Measurements from ENCODE around the gene FOXM1. TPM values are rescaled to one million over a fixed set of nuclear protein-coding genes. Genes with fewer than 3 reads are reported as not detected.
A peak's percentile ranks its signal among the peaks of the same experiment; 100 is the strongest.

FOXM1 gene
- total and polyA plus RNA-seq, 2 of the 13 experiments (the other 11 are each of a cell fraction or from before 2014, with no cell fraction given) = 17.1 to 25.9 TPM

DNA sequence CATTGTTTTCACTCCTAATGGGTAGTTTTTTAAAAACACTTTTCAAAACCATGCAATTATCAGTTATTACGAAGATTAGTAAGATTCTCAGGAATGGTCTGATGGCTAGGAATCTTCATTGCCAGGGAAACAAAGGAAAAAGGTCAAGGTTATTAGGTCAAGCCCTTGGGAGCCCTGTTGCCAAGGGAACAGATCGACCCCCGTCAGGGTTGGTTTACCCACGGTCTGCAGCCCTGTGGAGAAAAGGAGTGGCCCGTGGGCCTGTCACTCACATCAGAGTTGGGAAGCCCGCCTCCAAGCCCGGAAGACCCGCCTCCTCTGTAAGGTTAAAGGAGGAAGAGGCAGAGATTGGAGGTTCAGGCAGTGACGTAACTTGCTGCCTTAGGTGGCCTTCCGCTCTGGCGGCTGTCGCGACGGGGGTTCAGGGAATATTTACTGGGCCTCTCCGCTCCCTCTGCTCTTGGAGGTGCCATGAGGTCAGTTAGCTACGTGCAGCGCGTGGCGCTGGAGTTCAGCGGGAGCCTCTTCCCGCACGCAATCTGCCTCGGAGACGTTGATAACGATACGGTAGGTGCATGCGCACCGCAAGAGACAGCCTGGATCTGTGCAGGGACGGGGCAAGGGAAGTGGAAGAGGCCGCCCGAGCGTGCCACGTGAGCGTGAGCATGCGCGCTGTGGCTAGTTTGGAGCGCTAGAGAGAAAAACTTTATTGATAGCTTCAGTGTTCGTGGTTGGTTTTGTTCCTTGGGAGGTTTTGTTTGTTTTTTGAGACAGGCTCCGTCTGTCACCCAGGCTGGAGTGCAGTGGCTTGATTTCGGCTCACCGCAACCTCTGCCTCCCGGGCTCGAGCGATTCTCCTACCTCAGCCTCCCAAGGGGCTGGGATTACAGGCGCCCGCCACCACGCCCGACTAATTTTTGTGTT is 64.4 kb downstream of the FOXM1 start, which contains the start of gene ITFG2 (continued):
- peak; percentile 82; the same call in 1 of the 2 replicates for TF ChIP-seq HMGXB3 (CRISPR knock-in tag; IDR thresholded peaks at IDR 0.05; ENCODE audit: borderline replicate concordance)
- peak; percentile 93 for TF ChIP-seq ZNF605 (CRISPR knock-in tag; IDR thresholded peaks at IDR 0.05)
- TF ChIP-seq, protein P1, sequence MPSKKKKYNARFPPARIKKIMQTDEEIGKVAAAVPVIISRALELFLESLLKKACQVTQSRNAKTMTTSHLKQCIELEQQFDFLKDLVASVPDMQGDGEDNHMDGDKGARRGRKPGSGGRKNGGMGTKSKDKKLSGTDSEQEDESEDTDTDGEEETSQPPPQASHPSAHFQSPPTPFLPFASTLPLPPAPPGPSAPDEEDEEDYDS (CRISPR knock-in tag; IDR thresholded peaks at IDR 0.05) = peak; percentile 64
- no peak for TF ChIP-seq ZFP36L1 (CRISPR knock-in tag; IDR thresholded peaks at IDR 0.05)
- peak; percentile 72; the same call in 1 of the 2 replicates for TF ChIP-seq PCBP1 (IDR thresholded peaks at IDR 0.05; ENCODE audit: borderline replicate concordance, low read depth, low read length)
- peak; percentile 48; the same call in 1 of the 2 replicates for TF ChIP-seq ZNF281 (CRISPR knock-in tag; IDR thresholded peaks at IDR 0.05; ENCODE audit: borderline replicate concordance)
